ENCODE results near the gene MED15. TPM values are rescaled to one million over a fixed set of nuclear protein-coding genes. Genes with fewer than 3 reads are reported as not detected.
"Not testable (repeated sequence)": the region's sequence is repeated elsewhere in the genome, so short reads cannot be mapped to it uniquely, and the experiment has no call there.

The MED15 gene
- total RNA-seq, 1 donor from 2014 or later = 74.3 TPM

GRCh38 chr22:20471126-20471833, 36.1 kb upstream of the MED15 start:
- DNase-seq (ENCODE audit: low read depth) = no peak
- Histone ChIP-seq H3K27me3 (ENCODE audit: control insufficient read depth, insufficient read depth, low read length) (no peaks in the 10 kb centered on the region), H3K4me3 (ENCODE audit: low read depth, low read length) (no peak overlapping the region), H3K36me3 (ENCODE audit: control insufficient read depth, insufficient read depth, low read length) (no peaks in the 10 kb centered on the region)
- no peak for TF ChIP-seq CTCF (IDR thresholded peaks at IDR 0.05; ENCODE audit: insufficient read depth, low read length, poor library complexity, severe bottlenecking)

- DNase-seq (ENCODE audit: low read depth) = no peak
- no peaks in the 10 kb centered on the region for H3K36me3 ChIP-seq (ENCODE audit: control insufficient read depth, insufficient read depth, low read length)
- H3K27me3 ChIP-seq (ENCODE audit: control insufficient read depth, insufficient read depth, low read length) = no peaks in the 10 kb centered on the region
- no peak overlapping the region for H3K4me3 ChIP-seq (ENCODE audit: low read depth, low read length)
- no peak for TF ChIP-seq CTCF (IDR thresholded peaks at IDR 0.05; ENCODE audit: insufficient read depth, low read length, poor library complexity, severe bottlenecking)
Observed at GRCh38 chr22:20472629-20473442, 34.6 kb upstream of the MED15 start.

GRCh38 chr22:20475115-20475436, 32.3 kb upstream of the MED15 start:
- DNase-seq (ENCODE audit: low read depth) = no peak
- Histone ChIP-seq H3K4me3 (ENCODE audit: low read depth, low read length) (no peak overlapping the region), H3K27me3 (ENCODE audit: control insufficient read depth, insufficient read depth, low read length) (no peaks in the 10 kb centered on the region), H3K36me3 (ENCODE audit: control insufficient read depth, insufficient read depth, low read length) (no peaks in the 10 kb centered on the region)
- no peak for TF ChIP-seq CTCF (IDR thresholded peaks at IDR 0.05; ENCODE audit: insufficient read depth, low read length, poor library complexity, severe bottlenecking)

- H3K4me3 ChIP-seq (ENCODE audit: low read depth, low read length) = not testable (repeated sequence)
Observed at GRCh38 chr22:20475569-20475968, 31.8 kb upstream of the MED15 start.

GRCh38 chr22:20478059-20478458, 29.4 kb upstream of the MED15 start:
- not testable (repeated sequence) for H3K36me3 ChIP-seq (ENCODE audit: control insufficient read depth, insufficient read depth, low read length); H3K27me3 ChIP-seq (ENCODE audit: control insufficient read depth, insufficient read depth, low read length); DNase-seq (ENCODE audit: low read depth); H3K4me3 ChIP-seq (ENCODE audit: low read depth, low read length)

More at GRCh38 chr22:20475569-20475968, 31.8 kb upstream of the MED15 start:
- H3K27me3 ChIP-seq (ENCODE audit: control insufficient read depth, insufficient read depth, low read length); H3K36me3 ChIP-seq (ENCODE audit: control insufficient read depth, insufficient read depth, low read length); DNase-seq (ENCODE audit: low read depth): not testable (repeated sequence)

GRCh38 chr22:20479612-20480196, 27.7 kb upstream of the MED15 start:
- Histone ChIP-seq H3K36me3 (ENCODE audit: control insufficient read depth, insufficient read depth, low read length) (no peaks in the 10 kb centered on the region), H3K4me3 (ENCODE audit: low read depth, low read length) (no peak overlapping the region), H3K27me3 (ENCODE audit: control insufficient read depth, insufficient read depth, low read length) (no peaks in the 10 kb centered on the region)
- no peak for TF ChIP-seq CTCF (IDR thresholded peaks at IDR 0.05; ENCODE audit: insufficient read depth, low read length, poor library complexity, severe bottlenecking)
- DNase-seq (ENCODE audit: low read depth) = no peak

GRCh38 chr22:20483143-20483506, 24.3 kb upstream of the MED15 start:
- not testable (repeated sequence) for DNase-seq (ENCODE audit: low read depth); H3K36me3 ChIP-seq (ENCODE audit: control insufficient read depth, insufficient read depth, low read length); H3K27me3 ChIP-seq (ENCODE audit: control insufficient read depth, insufficient read depth, low read length); H3K4me3 ChIP-seq (ENCODE audit: low read depth, low read length)
